Mammary microvascular endothelial cell (primary cell): Measurements from ENCODE around the gene TNFSF8. TPM values are rescaled to one million over a fixed set of nuclear protein-coding genes. Genes with fewer than 3 reads are reported as not detected.

Experiments
- total RNA-seq: library from RNA; depleted of rRNA; stranded (reverse); fragments of >200 nt; gene quantifications from 2 replicates; pipeline ENCODE4 v1.2.3, GENCODE V29; 2015

Gene TNFSF8, protein sequence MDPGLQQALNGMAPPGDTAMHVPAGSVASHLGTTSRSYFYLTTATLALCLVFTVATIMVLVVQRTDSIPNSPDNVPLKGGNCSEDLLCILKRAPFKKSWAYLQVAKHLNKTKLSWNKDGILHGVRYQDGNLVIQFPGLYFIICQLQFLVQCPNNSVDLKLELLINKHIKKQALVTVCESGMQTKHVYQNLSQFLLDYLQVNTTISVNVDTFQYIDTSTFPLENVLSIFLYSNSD
- not detected in 2 replicates for total RNA-seq

GRCh38 chr9:114930056-114930812 is at the start of gene TNFSF8:
Gene TNFSF8, minus strand, starts transcription at chr9:114930591. Its CDS starts 288 bp downstream, at chr9:114930303.

Other genes starting within 250 kb of the TNFSF8 start
- gene TEX48, start 248.4 kb downstream of the TNFSF8 start, total RNA-seq = not detected in 2 replicates
- 0.10 and 0.13 TPM in 2 replicates for gene TNFSF15, start 124.6 kb downstream of the TNFSF8 start, total RNA-seq
- 6.9 and 7.2 TPM in 2 replicates for gene TNC, start 187.6 kb upstream of the TNFSF8 start, total RNA-seq